Kidney epithelial cell (primary cell): ENCODE measurements around the gene PMP22. TPM values are rescaled to one million over a fixed set of nuclear protein-coding genes. Genes with fewer than 3 reads are reported as not detected.

ENCODE experiments used
- DNase-seq: peaks from one replicate; pipeline ENCODE4 v3.0.0-alpha.2; 2010; ENCODE audit warnings: low read depth
- H3K27me3 ChIP-seq: 2 replicates; pipeline ENCODE4 v1.6.0; 2011; ENCODE audit warnings: low read length; ENCODE audit not compliant: control insufficient read depth, insufficient read depth
- H3K36me3 ChIP-seq: 2 replicates; pipeline ENCODE4 v1.5.1; 2011; ENCODE audit warnings: low read length; ENCODE audit not compliant: control insufficient read depth, insufficient read depth
- H3K4me3 ChIP-seq: 2 replicates; pipeline ENCODE4 v1.5.1; 2011; ENCODE audit warnings: low read depth, mild to moderate bottlenecking, control low read depth, low read length
- CTCF ChIP-seq: IDR thresholded peaks from 2 replicates; pipeline ENCODE4 v1.5.1; 2011; ENCODE audit warnings: mild to moderate bottlenecking, moderate library complexity, low read length, control low read depth, inconsistent platforms; ENCODE audit not compliant: insufficient read depth, poor library complexity, severe bottlenecking
- total RNA-seq: library from RNA; depleted of rRNA; stranded (reverse); fragments of >200 nt; gene quantifications from 2 replicates; pipeline ENCODE4 v1.2.3, GENCODE V29; 2015

The PMP22 gene
- 12.6 TPM in 2 replicates for total RNA-seq

- H3K27me3 ChIP-seq = peaks cover 27% of the 10 kb centered on the region
- no peak for TF ChIP-seq CTCF
- no peak within 1 kb of the TSS for H3K4me3 ChIP-seq
- no peak for DNase-seq
- no peaks in the 10 kb centered on the region for H3K36me3 ChIP-seq
Observed at GRCh38 chr17:15265131-15265530, at the start of gene PMP22. TSS of gene PMP22 (minus strand) at chr17:15265326. CDS start at chr17:15260727, 4,599 bp downstream.

DNA sequence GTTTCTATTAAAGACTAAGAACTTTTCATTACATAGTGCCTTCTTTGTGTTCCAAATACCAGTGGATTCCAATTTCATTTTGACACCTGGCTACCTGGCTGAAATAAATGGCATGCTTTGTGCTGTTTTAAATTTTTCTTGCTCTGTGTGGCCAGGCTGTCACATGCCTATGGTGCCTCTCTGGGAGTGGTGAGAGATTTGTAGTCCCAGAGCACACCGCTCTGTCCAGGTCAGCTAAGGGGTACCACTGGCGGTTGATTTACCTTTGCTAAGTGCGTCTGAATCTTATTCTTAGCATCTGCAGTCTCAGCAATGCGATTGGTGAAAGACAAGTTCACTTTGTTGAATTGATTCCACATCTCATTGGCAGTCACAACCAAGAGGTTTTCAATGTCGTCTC lies 46.9 kb upstream of the PMP22 start:
- peaks cover 2% of the 10 kb centered on the region for H3K27me3 ChIP-seq
- DNase-seq = no peak
- H3K36me3 ChIP-seq = no peaks in the 10 kb centered on the region
- TF ChIP-seq CTCF = no peak
- no peak overlapping the region for H3K4me3 ChIP-seq

GRCh38 chr17:15309793-15310192 lies 44.7 kb upstream of the PMP22 start:
- H3K36me3 ChIP-seq = no peaks in the 10 kb centered on the region
- H3K4me3 ChIP-seq = no peak overlapping the region
- DNase-seq = no peak
- H3K27me3 ChIP-seq = peaks cover 2% of the 10 kb centered on the region
- TF ChIP-seq CTCF = no peak

DNA sequence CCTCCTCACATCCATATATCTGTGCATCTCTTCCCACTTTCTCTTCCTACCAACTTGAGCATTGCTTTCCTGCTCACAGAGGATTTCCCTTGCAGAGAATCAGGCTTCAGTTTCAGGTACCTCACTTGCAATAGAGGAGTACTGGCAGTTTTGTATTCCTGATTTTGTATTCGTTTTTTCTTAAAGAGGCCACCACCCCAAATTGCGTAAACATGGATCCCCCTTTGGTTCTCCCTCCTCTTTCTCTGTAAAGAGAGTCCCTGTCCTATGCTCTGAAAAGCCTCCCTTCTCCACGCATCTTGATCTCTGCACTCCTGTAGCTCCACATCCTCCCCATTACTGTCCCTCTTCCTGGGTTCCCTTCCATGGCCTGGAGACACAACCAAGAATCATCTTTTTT lies 44.1 kb upstream of the PMP22 start:
- TF ChIP-seq CTCF = no peak
- H3K27me3 ChIP-seq = peaks cover 2% of the 10 kb centered on the region
- no peak for DNase-seq
- no peaks in the 10 kb centered on the region for H3K36me3 ChIP-seq
- H3K4me3 ChIP-seq = no peak overlapping the region

GRCh38 chr17:15308758-15309157 lies 43.6 kb upstream of the PMP22 start:
- no peak for TF ChIP-seq CTCF
- DNase-seq = no peak
- Histone ChIP-seq H3K4me3 (no peak overlapping the region), H3K36me3 (no peaks in the 10 kb centered on the region), H3K27me3 (no peaks in the 10 kb centered on the region)

GRCh38 chr17:15307710-15308111 lies 42.6 kb upstream of the PMP22 start:
- no peak for DNase-seq
- Histone ChIP-seq H3K36me3 (no peaks in the 10 kb centered on the region), H3K4me3 (no peak overlapping the region), H3K27me3 (no peaks in the 10 kb centered on the region)
- TF ChIP-seq CTCF = no peak
